Measurements from ENCODE around the gene RPL38.

The RPL38 gene

GRCh38 chr17:74205274-74205673 lies 1.8 kb downstream of the RPL38 start:
- Mint-ChIP-seq H3K27ac (peak overlapping the region; percentile 49 to 91), H3K36me3 (ENCODE audit: insufficient read depth) (peaks cover 79% of the 10 kb centered on the region), H3K4me1 (ENCODE audit: low read depth in 2 of 2) (peaks cover 25 to 38% of the 10 kb centered on the region in 2 donors), H3K4me3 (peak overlapping the region; percentile 92 to 99), H3K9me3 (no peaks in the 10 kb centered on the region), H3K27me3 (peaks cover 21 to 25% of the 10 kb centered on the region in 2 donors)
- ATAC-seq (replicated peaks) = no peak
- no peak for DNase-seq

GRCh38 chr17:74206332-74206818 lies 2.9 kb downstream of the RPL38 start:
- ATAC-seq (replicated peaks) (no peak), DNase-seq (no peak)
- Mint-ChIP-seq H3K9me3 (no peaks in the 10 kb centered on the region), H3K27me3 (peaks cover 10 to 14% of the 10 kb centered on the region in 2 donors), H3K4me1 (ENCODE audit: low read depth in 2 of 2) (peaks cover 31 to 44% of the 10 kb centered on the region in 2 donors), H3K4me3 (peak overlapping the region; percentile 1 to 92), H3K36me3 (ENCODE audit: insufficient read depth) (peaks cover 87% of the 10 kb centered on the region), H3K27ac (peak overlapping the region; percentile 32 to 47)

GRCh38 chr17:74210191-74211140 lies 7.0 kb downstream of the RPL38 start:
- Mint-ChIP-seq H3K27me3 (no peaks in the 10 kb centered on the region), H3K4me3 (peak overlapping the region in 1 of 2 donors; percentile 50), H3K27ac (peak overlapping the region; percentile 49 to 64), H3K36me3 (ENCODE audit: insufficient read depth) (peaks cover 84% of the 10 kb centered on the region), H3K4me1 (ENCODE audit: low read depth in 2 of 2) (peaks cover 43 to 55% of the 10 kb centered on the region in 2 donors), H3K9me3 (no peaks in the 10 kb centered on the region)
- DNase-seq (peak; percentile 82 to 88 (median 83)), ATAC-seq (replicated peaks) (peak; percentile 60)

GRCh38 chr17:74211141-74211911 lies 7.8 kb downstream of the RPL38 start:
- no peak for DNase-seq
- no peak for ATAC-seq (replicated peaks)
- Mint-ChIP-seq H3K36me3 (ENCODE audit: insufficient read depth) (peaks cover 76% of the 10 kb centered on the region), H3K4me1 (ENCODE audit: low read depth in 2 of 2) (peaks cover 44 to 54% of the 10 kb centered on the region in 2 donors), H3K9me3 (no peaks in the 10 kb centered on the region), H3K4me3 (peak overlapping the region; percentile 88 to 95), H3K27me3 (no peaks in the 10 kb centered on the region), H3K27ac (peak overlapping the region; percentile 49 to 86)

- peaks cover 46 to 50% of the 10 kb centered on the region in 2 donors for H3K4me1 Mint-ChIP-seq (ENCODE audit: low read depth in 2 of 2)
- H3K27me3 Mint-ChIP-seq = no peaks in the 10 kb centered on the region
- no peaks in the 10 kb centered on the region for H3K9me3 Mint-ChIP-seq
- no peak for DNase-seq
- ATAC-seq (replicated peaks) = no peak
- peak overlapping the region; percentile 49 to 86 for H3K27ac Mint-ChIP-seq
- peaks cover 72% of the 10 kb centered on the region for H3K36me3 Mint-ChIP-seq (ENCODE audit: insufficient read depth)
- H3K4me3 Mint-ChIP-seq = peak overlapping the region; percentile 88 to 95
Observed at GRCh38 chr17:74211912-74212208, 8.4 kb downstream of the RPL38 start.

GRCh38 chr17:74212209-74212912 lies 8.9 kb downstream of the RPL38 start:
- Mint-ChIP-seq H3K4me1 (ENCODE audit: low read depth in 2 of 2) (peaks cover 47 to 50% of the 10 kb centered on the region in 2 donors), H3K36me3 (ENCODE audit: insufficient read depth) (peaks cover 69% of the 10 kb centered on the region)

GRCh38 chr17:74212913-74213791 lies 9.7 kb downstream of the RPL38 start, which contains the start of gene TTYH2:
Gene TTYH2, plus strand, starts transcription at chr17:74213571. Its CDS starts 17 bp downstream, at chr17:74213588.
- ATAC-seq (replicated peaks) (peak; percentile 77), DNase-seq (peak; percentile 51 to 56 (median 52))
- Mint-ChIP-seq H3K27ac (peak within 1 kb of the TSS; percentile 65 to 86), H3K36me3 (ENCODE audit: insufficient read depth) (peaks cover 63% of the 10 kb centered on the region), H3K9me3 (no peaks in the 10 kb centered on the region), H3K4me3 (peak within 1 kb of the TSS; percentile 88 to 95), H3K4me1 (ENCODE audit: low read depth in 2 of 2) (peaks cover 45 to 46% of the 10 kb centered on the region in 2 donors), H3K27me3 (no peaks in the 10 kb centered on the region)

More at GRCh38 chr17:74212209-74212912, 8.9 kb downstream of the RPL38 start:
- H3K9me3 Mint-ChIP-seq = no peaks in the 10 kb centered on the region
- peak overlapping the region; percentile 49 to 86 for H3K27ac Mint-ChIP-seq
- DNase-seq (peak in 2 of 3 experiments; percentile 18 to 25), ATAC-seq (replicated peaks) (peak; percentile 3)
- H3K4me3 Mint-ChIP-seq = peak overlapping the region; percentile 88 to 95
- H3K27me3 Mint-ChIP-seq = no peaks in the 10 kb centered on the region

GRCh38 chr17:74213861-74214391 lies 10.4 kb downstream of the RPL38 start:
- DNase-seq = no peak
- H3K36me3 Mint-ChIP-seq (ENCODE audit: insufficient read depth) = peaks cover 55% of the 10 kb centered on the region
- H3K9me3 Mint-ChIP-seq = no peaks in the 10 kb centered on the region
- H3K27me3 Mint-ChIP-seq = no peaks in the 10 kb centered on the region
- peak overlapping the region; percentile 88 to 95 for H3K4me3 Mint-ChIP-seq
- peak overlapping the region; percentile 65 to 86 for H3K27ac Mint-ChIP-seq
- H3K4me1 Mint-ChIP-seq (ENCODE audit: low read depth in 2 of 2) = peaks cover 41 to 45% of the 10 kb centered on the region in 2 donors
- ATAC-seq (replicated peaks) = no peak

- no peaks in the 10 kb centered on the region for H3K27me3 Mint-ChIP-seq
- H3K4me1 Mint-ChIP-seq (ENCODE audit: low read depth in 2 of 2) = peaks cover 38 to 45% of the 10 kb centered on the region in 2 donors
- peak overlapping the region; percentile 88 to 95 for H3K4me3 Mint-ChIP-seq
- no peak for ATAC-seq (replicated peaks)
- no peaks in the 10 kb centered on the region for H3K9me3 Mint-ChIP-seq
- peak overlapping the region in 1 of 2 donors; percentile 65 for H3K27ac Mint-ChIP-seq
- peaks cover 48% of the 10 kb centered on the region for H3K36me3 Mint-ChIP-seq (ENCODE audit: insufficient read depth)
- DNase-seq = no peak
Observed at GRCh38 chr17:74214484-74215341, 11.2 kb downstream of the RPL38 start.

- Mint-ChIP-seq H3K9me3 (no peaks in the 10 kb centered on the region), H3K27ac (no peak overlapping the region), H3K4me1 (ENCODE audit: low read depth in 2 of 2) (peaks cover 35 to 44% of the 10 kb centered on the region in 2 donors), H3K27me3 (no peaks in the 10 kb centered on the region), H3K4me3 (peak overlapping the region; percentile 88 to 95), H3K36me3 (ENCODE audit: insufficient read depth) (peaks cover 41% of the 10 kb centered on the region)
- ATAC-seq (replicated peaks) (no peak), DNase-seq (no peak)
Observed at GRCh38 chr17:74215342-74215727, 11.9 kb downstream of the RPL38 start.

GRCh38 chr17:74216505-74216904 lies 13.0 kb downstream of the RPL38 start:
- H3K36me3 Mint-ChIP-seq (ENCODE audit: insufficient read depth) = peaks cover 30% of the 10 kb centered on the region
- DNase-seq (no peak), ATAC-seq (replicated peaks) (no peak)
- no peak overlapping the region for H3K4me3 Mint-ChIP-seq
- H3K9me3 Mint-ChIP-seq = no peaks in the 10 kb centered on the region
- H3K27ac Mint-ChIP-seq = no peak overlapping the region
- H3K27me3 Mint-ChIP-seq = no peaks in the 10 kb centered on the region
- peaks cover 29 to 39% of the 10 kb centered on the region in 2 donors for H3K4me1 Mint-ChIP-seq (ENCODE audit: low read depth in 2 of 2)

Measured in effector memory CD8-positive, alpha-beta T cell (primary cell).